ENCODE measurements around the gene SDCCAG8.

- TF ChIP-seq CTCF (conservative IDR thresholded peaks at IDR 0.05; ENCODE audit: low read depth in 2 of 2), result no peak
- no peak for TF ChIP-seq EZH2phosphoT487 (IDR thresholded peaks at IDR 0.05; ENCODE audit: unreplicated experiment)
- no peak for TF ChIP-seq JUNB (IDR thresholded peaks at IDR 0.05; ENCODE audit: unreplicated experiment)
- no peak for TF ChIP-seq POLR2AphosphoS5 (IDR thresholded peaks at IDR 0.05; ENCODE audit: low read depth)
- no peak for TF ChIP-seq EZH2 (IDR thresholded peaks at IDR 0.05; ENCODE audit: low read depth, unreplicated experiment)
- TF ChIP-seq ETS1 (IDR thresholded peaks at IDR 0.05), result no peak
- no peak for TF ChIP-seq REST (IDR thresholded peaks at IDR 0.05; ENCODE audit: unreplicated experiment)
- no peak for TF ChIP-seq ZNF331 (CRISPR knock-in tag; IDR thresholded peaks at IDR 0.05; ENCODE audit: low read depth)
Observed at GRCh38 chr1:243286409-243287122, 30.7 kb downstream of the SDCCAG8 start.

Measured in GM23338 (cell line).